Upper lobe of left lung (tissue), 4 donors: ENCODE data around the gene SPTLC3.

Source experiments
- CTCF ChIP-seq, 6 experiments: fragments of 450-650 bp in 4 of 6; fragments of 200-600 bp in 2 of 6; sonication (generic) in 2 of 6; IDR thresholded peaks; one replicate each; pipeline ENCODE4 v1.5.1; 2016 to 2019; ENCODE audit warnings: antibody characterized with exemption in 6 of 6
- EP300 ChIP-seq, 4 donors: sonication (generic); formaldehyde crosslinking; IDR thresholded peaks; one replicate each; pipeline ENCODE4 v1.5.1; 2017; ENCODE audit warnings: antibody characterized with exemption in 4 of 4, control low read depth in 2 of 4

- TF ChIP-seq EP300 (IDR thresholded peaks at IDR 0.05) (no peak), CTCF (IDR thresholded peaks at IDR 0.05) (no peak)
These were observed 179.1 kb downstream of the SPTLC3 start for GRCh38 chr20:13187899-13188298.
